GM12873 (cell line): ENCODE results near the gene COL5A1.

Experiments used
- TF ChIP-seq, protein P1 (sequence below): IDR thresholded peaks from 2 replicates; pipeline ENCODE4 v1.5.1; 2012; ENCODE audit warnings: low read depth, mild to moderate bottlenecking, moderate library complexity, low read length, control low read depth; ENCODE audit not compliant: insufficient read depth; ENCODE audit errors: missing control alignments

COL5A1 gene

GRCh38 chr9:134888603-134889190 lies 247.1 kb downstream of the COL5A1 start:
- TF ChIP-seq, protein P1, sequence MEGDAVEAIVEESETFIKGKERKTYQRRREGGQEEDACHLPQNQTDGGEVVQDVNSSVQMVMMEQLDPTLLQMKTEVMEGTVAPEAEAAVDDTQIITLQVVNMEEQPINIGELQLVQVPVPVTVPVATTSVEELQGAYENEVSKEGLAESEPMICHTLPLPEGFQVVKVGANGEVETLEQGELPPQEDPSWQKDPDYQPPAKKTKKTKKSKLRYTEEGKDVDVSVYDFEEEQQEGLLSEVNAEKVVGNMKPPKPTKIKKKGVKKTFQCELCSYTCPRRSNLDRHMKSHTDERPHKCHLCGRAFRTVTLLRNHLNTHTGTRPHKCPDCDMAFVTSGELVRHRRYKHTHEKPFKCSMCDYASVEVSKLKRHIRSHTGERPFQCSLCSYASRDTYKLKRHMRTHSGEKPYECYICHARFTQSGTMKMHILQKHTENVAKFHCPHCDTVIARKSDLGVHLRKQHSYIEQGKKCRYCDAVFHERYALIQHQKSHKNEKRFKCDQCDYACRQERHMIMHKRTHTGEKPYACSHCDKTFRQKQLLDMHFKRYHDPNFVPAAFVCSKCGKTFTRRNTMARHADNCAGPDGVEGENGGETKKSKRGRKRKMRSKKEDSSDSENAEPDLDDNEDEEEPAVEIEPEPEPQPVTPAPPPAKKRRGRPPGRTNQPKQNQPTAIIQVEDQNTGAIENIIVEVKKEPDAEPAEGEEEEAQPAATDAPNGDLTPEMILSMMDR, result no peak

DNA sequence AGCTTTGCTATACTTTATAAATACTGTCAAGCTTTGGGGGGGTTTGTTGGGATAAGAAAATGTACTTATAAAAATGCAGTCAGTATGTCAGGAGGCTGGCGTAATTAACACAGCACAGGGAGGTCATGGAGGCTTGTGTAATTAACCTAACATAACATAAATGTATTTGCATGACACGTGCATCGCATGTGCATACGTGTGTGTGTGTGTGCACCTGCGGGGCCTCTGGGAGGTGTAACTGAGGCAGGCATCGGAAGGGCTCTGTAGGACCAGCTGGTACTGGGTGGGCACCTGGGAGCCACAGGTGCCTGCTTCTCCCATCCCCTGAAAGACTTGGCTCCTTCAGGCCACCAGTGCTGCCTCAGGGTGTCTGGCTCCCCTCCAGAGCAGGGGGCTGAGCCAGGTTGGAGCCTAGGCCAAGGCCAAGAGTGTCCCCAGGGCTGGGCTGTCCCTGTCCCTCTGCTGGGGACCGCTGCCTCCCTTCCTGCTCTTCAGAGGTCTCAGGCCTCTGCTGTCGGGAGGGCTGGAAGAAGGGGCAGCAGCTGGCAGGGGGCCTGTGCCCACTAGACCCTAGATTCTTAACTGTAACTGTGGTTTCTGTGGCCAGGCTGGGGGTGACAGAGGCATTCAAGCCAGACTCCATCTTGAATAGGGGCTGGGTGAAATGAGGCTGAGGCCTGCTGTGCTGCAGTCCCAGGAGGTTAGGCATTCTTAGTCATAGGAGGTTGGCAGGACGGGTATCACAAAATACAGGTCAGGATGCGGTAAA lies 248.0 kb downstream of the COL5A1 start:
- TF ChIP-seq, protein P1, result no peak

- TF ChIP-seq, protein P1, result no peak
Measured at GRCh38 chr9:134890155-134890495, 248.5 kb downstream of the COL5A1 start.

- TF ChIP-seq, protein P1, result no peak
Measured at GRCh38 chr9:134891053-134891452, 249.4 kb downstream of the COL5A1 start.

GRCh38 chr9:134891713-134892112 lies 250.1 kb downstream of the COL5A1 start:
- TF ChIP-seq, protein P1, result no peak

- TF ChIP-seq, protein P1, result no peak
Measured at GRCh38 chr9:134892221-134892620, 250.6 kb downstream of the COL5A1 start.

DNA sequence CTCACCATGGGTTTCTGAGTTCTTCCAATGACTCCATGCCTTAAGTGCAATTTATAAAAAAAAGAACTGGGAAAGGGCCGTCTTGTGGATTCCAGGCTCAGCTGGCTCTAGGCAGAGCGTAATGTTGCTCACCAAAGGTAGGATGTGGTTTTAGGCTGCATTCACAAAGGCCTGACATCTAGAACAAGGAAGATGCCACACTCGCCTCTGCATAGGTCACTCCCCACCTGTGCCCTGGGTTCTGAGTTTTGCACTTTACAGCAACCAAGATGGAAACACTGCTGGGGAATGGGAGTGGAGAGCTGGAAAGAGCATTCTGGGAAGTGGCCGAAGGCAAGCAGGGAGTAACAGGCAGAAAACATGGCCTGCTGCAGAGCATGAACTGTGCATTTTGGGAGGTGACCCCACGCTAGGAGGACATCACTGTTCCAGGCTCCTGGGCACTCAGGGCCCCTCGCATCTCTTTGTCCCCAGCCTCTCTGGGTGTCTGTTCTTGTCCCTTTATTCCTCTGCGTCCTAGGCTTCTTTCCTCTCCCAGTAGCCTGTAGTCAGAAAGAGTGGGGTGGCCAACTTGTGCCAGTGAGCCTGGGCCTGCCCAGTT lies 251.3 kb downstream of the COL5A1 start:
- TF ChIP-seq, protein P1, result no peak
